CD4-positive, alpha-beta T cell treated with Interferon alpha-2 for 1 hour (primary cell): Measurements from ENCODE around the gene EPHB6.

Source experiments
- DNase-seq, 2 donors: peaks; one replicate each; pipeline ENCODE4 v3.0.0-alpha.2; 2020 to 2022

EPHB6 gene

GRCh38 chr7:142901426-142902259, 46.8 kb downstream of the EPHB6 start:
- DNase-seq = no peak

GRCh38 chr7:142904128-142904527, 49.3 kb downstream of the EPHB6 start:
- DNase-seq = no peak

- DNase-seq = no peak
Measured at GRCh38 chr7:142905759-142906158, 50.9 kb downstream of the EPHB6 start.

- no peak for DNase-seq
Measured at GRCh38 chr7:142906643-142907042, 51.8 kb downstream of the EPHB6 start.

- no peak for DNase-seq
Measured at GRCh38 chr7:142908290-142908689, 53.4 kb downstream of the EPHB6 start.

GRCh38 chr7:142908921-142909890, 54.3 kb downstream of the EPHB6 start:
- no peak for DNase-seq

GRCh38 chr7:142910031-142910433, 55.2 kb downstream of the EPHB6 start:
- no peak for DNase-seq

- DNase-seq = no peak
Measured at GRCh38 chr7:142910481-142910880, 55.6 kb downstream of the EPHB6 start.

- no peak for DNase-seq
Measured at GRCh38 chr7:142913051-142913450, 58.2 kb downstream of the EPHB6 start.

GRCh38 chr7:142913566-142913965, 58.7 kb downstream of the EPHB6 start:
- DNase-seq = no peak

- DNase-seq = no peak
Measured at GRCh38 chr7:142914121-142914520, 59.2 kb downstream of the EPHB6 start.

GRCh38 chr7:142915315-142915714, 60.4 kb downstream of the EPHB6 start:
- no peak for DNase-seq

- DNase-seq = no peak
Measured at GRCh38 chr7:142916508-142916907, 61.6 kb downstream of the EPHB6 start.

- no peak for DNase-seq
Measured at GRCh38 chr7:142917447-142917846, 62.6 kb downstream of the EPHB6 start.

GRCh38 chr7:142918901-142919300, 64.0 kb downstream of the EPHB6 start:
- DNase-seq = no peak

GRCh38 chr7:142919656-142920055, 64.8 kb downstream of the EPHB6 start:
- no peak for DNase-seq
